ENCODE measurements around the gene ARVCF. TPM values are rescaled to one million over a fixed set of nuclear protein-coding genes. Genes with fewer than 3 reads are reported as not detected.

ARVCF gene
- total and polyA plus RNA-seq, 4 donors: 10.0 to 23.4 (median 16.6) TPM

GRCh38 chr22:19974268-19974861 is 42.3 kb downstream of the ARVCF start:
- Histone ChIP-seq H3K4me1 (ENCODE audit: control insufficient read depth in 5 of 5, insufficient read depth in 5 of 5, low read length in 5 of 5) (peaks cover 0 to 8% (median 3%) of the 10 kb centered on the region in 5 donors), H3K9me3 (ENCODE audit: control insufficient read depth in 4 of 4, insufficient read depth in 3 of 4, low read length in 3 of 4) (no peaks in the 10 kb centered on the region), H3K4me3 (no peak overlapping the region), H3K36me3 (ENCODE audit: control insufficient read depth in 4 of 4, insufficient read depth in 4 of 4, low read length in 4 of 4) (peaks cover 0 to 16% (median 5%) of the 10 kb centered on the region in 4 donors), H3K27me3 (ENCODE audit: control insufficient read depth in 3 of 3, insufficient read depth in 3 of 3, low read length in 2 of 3) (no peaks in the 10 kb centered on the region), H3K27ac (ENCODE audit: low read depth in 1 of 2, low read length in 1 of 2) (no peak overlapping the region), H3K9ac (ENCODE audit: insufficient read depth in 1 of 2, low read length in 2 of 2) (no peak overlapping the region)
- ATAC-seq (ENCODE audit: insufficient read depth, low FRiP score): peak; percentile 16
- DNase-seq: peak; percentile 63 to 80 (median 67)
- TF ChIP-seq CTCF (IDR thresholded peaks at IDR 0.05; ENCODE audit: control extremely low read depth, extremely low read depth): no peak
- 54 to 57% methylated on average over 11 of the region's 11 CpGs for WGBS, 2 donors

- Histone ChIP-seq H3K4me3 (no peak overlapping the region), H3K27me3 (ENCODE audit: control insufficient read depth in 3 of 3, insufficient read depth in 3 of 3, low read length in 2 of 3) (no peaks in the 10 kb centered on the region), H3K9ac (ENCODE audit: insufficient read depth in 1 of 2, low read length in 2 of 2) (no peak overlapping the region), H3K27ac (ENCODE audit: low read depth in 1 of 2, low read length in 1 of 2) (no peak overlapping the region), H3K9me3 (ENCODE audit: control insufficient read depth in 4 of 4, insufficient read depth in 3 of 4, low read length in 3 of 4) (no peaks in the 10 kb centered on the region), H3K4me1 (ENCODE audit: control insufficient read depth in 5 of 5, insufficient read depth in 5 of 5, low read length in 5 of 5) (peaks cover 0 to 8% (median 3%) of the 10 kb centered on the region in 5 donors), H3K36me3 (ENCODE audit: control insufficient read depth in 4 of 4, insufficient read depth in 4 of 4, low read length in 4 of 4) (peaks cover 0 to 16% (median 5%) of the 10 kb centered on the region in 4 donors)
- no peak for ATAC-seq (ENCODE audit: insufficient read depth, low FRiP score)
- WGBS, 2 donors: 95 to 96% methylated on average over 46 of the region's 46 CpGs
- DNase-seq: no peak
- no peak for TF ChIP-seq CTCF (IDR thresholded peaks at IDR 0.05; ENCODE audit: control extremely low read depth, extremely low read depth)
Measured at GRCh38 chr22:19973551-19974267, 42.9 kb downstream of the ARVCF start.

GRCh38 chr22:19972652-19973550 is 43.7 kb downstream of the ARVCF start:
- Histone ChIP-seq H3K9me3 (ENCODE audit: control insufficient read depth in 4 of 4, insufficient read depth in 3 of 4, low read length in 3 of 4) (no peaks in the 10 kb centered on the region), H3K9ac (ENCODE audit: insufficient read depth in 1 of 2, low read length in 2 of 2) (no peak overlapping the region), H3K27me3 (ENCODE audit: control insufficient read depth in 3 of 3, insufficient read depth in 3 of 3, low read length in 2 of 3) (no peaks in the 10 kb centered on the region), H3K4me3 (no peak overlapping the region), H3K27ac (ENCODE audit: low read depth in 1 of 2, low read length in 1 of 2) (no peak overlapping the region), H3K36me3 (ENCODE audit: control insufficient read depth in 4 of 4, insufficient read depth in 4 of 4, low read length in 4 of 4) (peaks cover 0 to 21% (median 4%) of the 10 kb centered on the region in 4 donors), H3K4me1 (ENCODE audit: control insufficient read depth in 5 of 5, insufficient read depth in 5 of 5, low read length in 5 of 5) (peaks cover 0 to 8% (median 3%) of the 10 kb centered on the region in 5 donors)
- 94 to 95% methylated on average over 50 of the region's 50 CpGs for WGBS, 2 donors
- ATAC-seq (ENCODE audit: insufficient read depth, low FRiP score) (no peak), DNase-seq (no peak)
- no peak for TF ChIP-seq CTCF (IDR thresholded peaks at IDR 0.05; ENCODE audit: control extremely low read depth, extremely low read depth)

Data from lung (tissue), 12 donors.